Spleen (tissue), 10 donors: ENCODE measurements around the gene MAGEB5. TPM values are rescaled to one million over a fixed set of nuclear protein-coding genes. Genes with fewer than 3 reads are reported as not detected.

ENCODE experiments used
- polyA plus RNA-seq, 3 donors: library from polyadenylated mRNA; stranded (reverse); fragments of 200-250 nt; gene quantifications; one replicate each; pipeline ENCODE4 v1.2.1, GENCODE V29; 2013
- total RNA-seq, 7 donors: library from RNA; depleted of rRNA in 3 of 7; stranded (reverse); fragments of >200 nt in 3 of 7; fragmentation: NEBNext Ultra II Directional in 4 of 7; extraction: Animal tissue kit (Norgen Biotek cat#: 25700) in 4 of 7; gene quantifications; one replicate each; pipeline versions ENCODE4 v1.1.0 to v1.2.1, GENCODE V29; 2016 to 2021
- donor health status: healthy with polysubstance abuse.
- donor health status: DM: no; HTN: no; CAD: no; lungs with moderate emphysema.
- donor health status: DM: no; HTN: no; CAD: no.
- donor health status: Bipolar disorder and iron deficiency.
- donor health status: healthy.
- donor health status: DM: no; HTN: no; CAD: no.
- donor health status: DM: yes; HTN: yes; CAD: no.

MAGEB5 gene
- total and polyA plus RNA-seq, 10 donors, result not detected

Other genes starting within 250 kb of the MAGEB5 start
- gene MAGEB18, start 77.8 kb upstream of the MAGEB5 start, total RNA-seq, result not detected
- not detected for gene MAGEB18, start 77.8 kb upstream of the MAGEB5 start, polyA plus RNA-seq
- not detected for gene MAGEB6B, start 55.6 kb upstream of the MAGEB5 start, total RNA-seq
- gene MAGEB6B, start 55.6 kb upstream of the MAGEB5 start, polyA plus RNA-seq, result not detected
- not detected for gene MAGEB6, start 23.7 kb upstream of the MAGEB5 start, total RNA-seq
- gene MAGEB6, start 23.7 kb upstream of the MAGEB5 start, polyA plus RNA-seq, result not detected